ENCODE data around the gene ARFIP2.

DNA sequence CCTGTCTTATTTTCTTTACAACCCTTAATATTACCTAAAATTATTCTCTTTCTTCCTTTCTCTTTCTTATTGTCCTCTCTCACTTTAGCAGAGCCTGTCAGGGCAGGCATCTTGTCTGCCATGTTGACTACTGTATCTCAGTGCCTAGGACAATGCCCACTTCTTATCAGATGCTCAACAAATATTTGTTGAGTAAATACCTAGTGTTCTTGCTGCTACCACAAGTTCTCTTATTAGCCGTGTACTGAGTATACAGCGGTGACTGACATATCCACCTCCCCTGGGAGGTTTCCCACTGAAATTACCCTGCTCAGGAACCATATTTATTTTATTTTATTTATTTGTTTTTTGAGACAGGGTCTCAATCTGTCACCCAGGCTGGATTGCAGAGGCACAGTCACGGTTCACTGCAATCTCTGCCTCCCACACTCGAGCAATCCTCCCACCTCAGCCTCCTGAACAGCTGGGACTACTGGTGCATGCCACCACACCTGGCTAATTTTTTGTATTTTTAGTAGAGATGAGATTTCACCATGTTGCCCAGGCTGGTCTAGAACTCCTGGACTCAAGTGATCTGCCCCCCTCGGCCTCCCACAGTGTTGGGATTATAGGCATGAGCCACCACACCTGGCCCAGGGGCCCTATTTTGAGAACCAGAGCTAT is 47.0 kb downstream of the ARFIP2 start:
- TF ChIP-seq, protein P1, sequence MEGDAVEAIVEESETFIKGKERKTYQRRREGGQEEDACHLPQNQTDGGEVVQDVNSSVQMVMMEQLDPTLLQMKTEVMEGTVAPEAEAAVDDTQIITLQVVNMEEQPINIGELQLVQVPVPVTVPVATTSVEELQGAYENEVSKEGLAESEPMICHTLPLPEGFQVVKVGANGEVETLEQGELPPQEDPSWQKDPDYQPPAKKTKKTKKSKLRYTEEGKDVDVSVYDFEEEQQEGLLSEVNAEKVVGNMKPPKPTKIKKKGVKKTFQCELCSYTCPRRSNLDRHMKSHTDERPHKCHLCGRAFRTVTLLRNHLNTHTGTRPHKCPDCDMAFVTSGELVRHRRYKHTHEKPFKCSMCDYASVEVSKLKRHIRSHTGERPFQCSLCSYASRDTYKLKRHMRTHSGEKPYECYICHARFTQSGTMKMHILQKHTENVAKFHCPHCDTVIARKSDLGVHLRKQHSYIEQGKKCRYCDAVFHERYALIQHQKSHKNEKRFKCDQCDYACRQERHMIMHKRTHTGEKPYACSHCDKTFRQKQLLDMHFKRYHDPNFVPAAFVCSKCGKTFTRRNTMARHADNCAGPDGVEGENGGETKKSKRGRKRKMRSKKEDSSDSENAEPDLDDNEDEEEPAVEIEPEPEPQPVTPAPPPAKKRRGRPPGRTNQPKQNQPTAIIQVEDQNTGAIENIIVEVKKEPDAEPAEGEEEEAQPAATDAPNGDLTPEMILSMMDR (IDR thresholded peaks at IDR 0.05): no peak
- TF ChIP-seq POLR2A (IDR thresholded peaks at IDR 0.05): no peak

All from thyroid gland (tissue), 4 donors.